NCI-H345 treated with DMSO at 0.1 percent for 48 hours (cell line): ENCODE results near the gene LIG3.
"Not testable (repeated sequence)": the region's sequence is repeated elsewhere in the genome, so short reads cannot be mapped to it uniquely, and the experiment has no call there.

Experiments used
- DNase-seq: peaks from one replicate; lab custom pipeline; 2025; ENCODE audit not compliant: unreplicated experiment; lab: John Stamatoyannopoulos, UW

The LIG3 gene

GRCh38 chr17:34980353-34980680 is at the start of gene LIG3:
TSS of gene LIG3 (plus strand) at chr17:34980512. CDS start at chr17:34983006, 2,494 bp downstream.
- peak; percentile 93 for DNase-seq

- DNase-seq, result not testable (repeated sequence)
Measured at GRCh38 chr17:34950780-34951179, 29.5 kb upstream of the LIG3 start.

- DNase-seq, result no peak
Measured at GRCh38 chr17:34958438-34958837, 21.9 kb upstream of the LIG3 start.

GRCh38 chr17:34961093-34961911 is 19.0 kb upstream of the LIG3 start, which contains the start of the genes CCT6B and ZNF830:
TSS of gene CCT6B (minus strand) at chr17:34961460. CDS start at chr17:34961393, 67 bp downstream.
TSS of gene ZNF830 (plus strand) at chr17:34961540. CDS start at chr17:34961567, 27 bp downstream.
- peak; percentile 83 for DNase-seq

GRCh38 chr17:34974179-34974578 is 6.1 kb upstream of the LIG3 start:
- no peak for DNase-seq

- no peak for DNase-seq
Measured at GRCh38 chr17:34974794-34975785, 5.2 kb upstream of the LIG3 start.

- DNase-seq, result no peak
Measured at GRCh38 chr17:34979153-34979552, 1.2 kb upstream of the LIG3 start.

- DNase-seq, result no peak
Measured at GRCh38 chr17:34979650-34980352, 511 bp upstream of the LIG3 start.

- peak; percentile 18 for DNase-seq
Measured at GRCh38 chr17:34980681-34981537, 597 bp downstream of the LIG3 start.

- DNase-seq, result no peak
Measured at GRCh38 chr17:34981538-34982241, 1.4 kb downstream of the LIG3 start.

- no peak for DNase-seq
Measured at GRCh38 chr17:34987232-34987631, 6.9 kb downstream of the LIG3 start.

GRCh38 chr17:34988644-34989043 is 8.3 kb downstream of the LIG3 start:
- no peak for DNase-seq

- DNase-seq, result no peak
Measured at GRCh38 chr17:34989473-34989872, 9.2 kb downstream of the LIG3 start.

GRCh38 chr17:34990921-34991365 is 10.6 kb downstream of the LIG3 start:
- DNase-seq, result no peak

- DNase-seq, result no peak
Measured at GRCh38 chr17:34991606-34992005, 11.3 kb downstream of the LIG3 start.

- no peak for DNase-seq
Measured at GRCh38 chr17:34993031-34993430, 12.7 kb downstream of the LIG3 start.

GRCh38 chr17:34996422-34997285 is 16.3 kb downstream of the LIG3 start:
- no peak for DNase-seq

- no peak for DNase-seq
Measured at GRCh38 chr17:34997355-34997862, 17.1 kb downstream of the LIG3 start.
